A673 (cell line): Measurements from ENCODE around the gene ZNF33B. TPM values are rescaled to one million over a fixed set of nuclear protein-coding genes. Genes with fewer than 3 reads are reported as not detected.

Experiments used
- BruUV-seq: library from RNA; stranded (reverse); fragments of 400-500 nt; replicated peaks from 2 replicates; lab custom pipeline; 2021; lab: Mats Ljungman, UMichigan
- CTCF ChIA-PET: fragments of 300-600 bp; sonication (Branson Sonifier 250); formaldehyde crosslinking; loops from one replicate; lab custom pipeline; 2022; ENCODE audit warnings: antibody characterized with exemption; lab: Charles Lee
- POLR2A ChIA-PET: fragments of 300-600 bp; sonication (Branson Sonifier 250); formaldehyde crosslinking; loops from one replicate; lab custom pipeline; 2022; ENCODE audit warnings: antibody characterized with exemption; ENCODE audit not compliant: low non-redundant PET; lab: Charles Lee
- DNase-seq: peaks from one replicate; pipeline ENCODE4 v3.0.0-alpha.2; 2015; ENCODE audit warnings: low spot score
- H3K27ac ChIP-seq: fragments of 200-600 bp; sonication (generic); 2 replicates; pipeline ENCODE4 v1.5.1; 2016; ENCODE audit warnings: mixed run types, low read depth, mild to moderate bottlenecking, mixed read lengths, antibody characterized with exemption, low read length; ENCODE audit not compliant: poor library complexity, severe bottlenecking
- H3K27me3 ChIP-seq: fragments of 200-600 bp; sonication (generic); replicated peaks from 2 replicates; pipeline ENCODE4 v1.6.1; 2017; ENCODE audit warnings: mixed run types, low read depth, mild to moderate bottlenecking, mixed read lengths, antibody characterized with exemption, low read length; ENCODE audit not compliant: insufficient read depth, poor library complexity
- H3K36me3 ChIP-seq: fragments of 200-600 bp; sonication (generic); 2 replicates; pipeline ENCODE4 v1.6.1; 2016; ENCODE audit warnings: mixed run types, mild to moderate bottlenecking, mixed read lengths, antibody characterized with exemption, low read length; ENCODE audit not compliant: insufficient read depth, poor library complexity, severe bottlenecking
- H3K4me1 ChIP-seq: fragments of 200-600 bp; sonication (generic); 2 replicates; pipeline ENCODE4 v1.6.1; 2017; ENCODE audit warnings: mixed run types, mild to moderate bottlenecking, mixed read lengths, antibody characterized with exemption, low read length; ENCODE audit not compliant: insufficient read depth, poor library complexity, severe bottlenecking
- H3K4me3 ChIP-seq: fragments of 200-600 bp; sonication (generic); 2 replicates; pipeline ENCODE4 v1.5.1; 2016; ENCODE audit warnings: low read depth, mixed run types, mild to moderate bottlenecking, mixed read lengths, low read length; ENCODE audit not compliant: poor library complexity, severe bottlenecking
- H3K9me3 ChIP-seq: fragments of 200-600 bp; sonication (generic); 2 replicates; pipeline ENCODE4 v1.6.1; 2016; ENCODE audit warnings: mixed run types, low read depth, mild to moderate bottlenecking, mixed read lengths, antibody characterized with exemption, low read length; ENCODE audit not compliant: poor library complexity, severe bottlenecking
- CTCF ChIP-seq: fragments of 300-800, 200-600 bp; sonication (generic); conservative IDR thresholded peaks from 2 replicates; pipeline ENCODE4 v1.5.1; 2017; ENCODE audit warnings: low read depth, mild to moderate bottlenecking, antibody characterized with exemption, low read length, moderate library complexity, mixed read lengths
- EZH2 ChIP-seq: fragments of 200-600 bp; sonication (generic); IDR thresholded peaks from 2 replicates; pipeline ENCODE4 v1.6.1; 2017; ENCODE audit warnings: borderline replicate concordance, low read depth, mild to moderate bottlenecking, mixed read lengths, antibody characterized with exemption, low read length; ENCODE audit not compliant: poor library complexity, severe bottlenecking
- intact Hi-C: fragments of 100-400 bp; cut with micrococcal nuclease; formaldehyde crosslinking; loops from one replicate; pipeline ENCODE4 v1.10.0; 2022; ENCODE audit not compliant: unreplicated experiment
- total RNA-seq: library from RNA; stranded (reverse); gene quantifications from 2 replicates; pipeline ENCODE4 v1.2.3, GENCODE V29; 2021

ZNF33B gene
- total RNA-seq, 1 experiment from 2014 or later, result 18.3 TPM

GRCh38 chr10:42635098-42635497, 3.3 kb downstream of the ZNF33B start:
- H3K4me1 ChIP-seq, result peaks cover 5% of the 10 kb centered on the region
- no peaks in the 10 kb centered on the region for H3K9me3 ChIP-seq
- intact Hi-C loops, result no loop called here
- H3K27ac ChIP-seq, result no peak overlapping the region
- POLR2A ChIA-PET, result no interaction called here
- CTCF ChIA-PET, result no interaction called here
- DNase-seq, result no peak
- TF ChIP-seq CTCF (no peak), EZH2 (no peak)
- H3K27me3 ChIP-seq, result no peaks in the 10 kb centered on the region
- no peak overlapping the region for H3K4me3 ChIP-seq
- BruUV-seq, result no TSS peak
- H3K36me3 ChIP-seq, result peaks cover 10% of the 10 kb centered on the region

GRCh38 chr10:42632564-42632963, 5.8 kb downstream of the ZNF33B start:
- ChIA-PET POLR2A (no interaction called here), CTCF (no interaction called here)
- DNase-seq, result no peak
- BruUV-seq, result no TSS peak
- no peaks in the 10 kb centered on the region for H3K27me3 ChIP-seq
- TF ChIP-seq EZH2 (no peak), CTCF (no peak)
- intact Hi-C loops, result no loop called here
- no peak overlapping the region for H3K4me3 ChIP-seq
- peaks cover 4% of the 10 kb centered on the region for H3K4me1 ChIP-seq
- H3K36me3 ChIP-seq, result peaks cover 28% of the 10 kb centered on the region
- no peak overlapping the region for H3K27ac ChIP-seq
- H3K9me3 ChIP-seq, result no peaks in the 10 kb centered on the region

GRCh38 chr10:42630537-42631134, 7.7 kb downstream of the ZNF33B start:
- H3K4me3 ChIP-seq, result no peak overlapping the region
- no peaks in the 10 kb centered on the region for H3K4me1 ChIP-seq
- DNase-seq, result no peak
- TF ChIP-seq EZH2 (no peak), CTCF (no peak)
- intact Hi-C loops, result no loop called here
- no TSS peak for BruUV-seq
- POLR2A ChIA-PET, result no interaction called here
- H3K9me3 ChIP-seq, result no peaks in the 10 kb centered on the region
- peaks cover 28% of the 10 kb centered on the region for H3K36me3 ChIP-seq
- H3K27me3 ChIP-seq, result no peaks in the 10 kb centered on the region
- CTCF ChIA-PET, result no interaction called here
- H3K27ac ChIP-seq, result no peak overlapping the region
